ENCODE results near the gene UBE2N.
"Not testable (repeated sequence)": the region's sequence is repeated elsewhere in the genome, so short reads cannot be mapped to it uniquely, and the experiment has no call there.

Gene UBE2N

DNA sequence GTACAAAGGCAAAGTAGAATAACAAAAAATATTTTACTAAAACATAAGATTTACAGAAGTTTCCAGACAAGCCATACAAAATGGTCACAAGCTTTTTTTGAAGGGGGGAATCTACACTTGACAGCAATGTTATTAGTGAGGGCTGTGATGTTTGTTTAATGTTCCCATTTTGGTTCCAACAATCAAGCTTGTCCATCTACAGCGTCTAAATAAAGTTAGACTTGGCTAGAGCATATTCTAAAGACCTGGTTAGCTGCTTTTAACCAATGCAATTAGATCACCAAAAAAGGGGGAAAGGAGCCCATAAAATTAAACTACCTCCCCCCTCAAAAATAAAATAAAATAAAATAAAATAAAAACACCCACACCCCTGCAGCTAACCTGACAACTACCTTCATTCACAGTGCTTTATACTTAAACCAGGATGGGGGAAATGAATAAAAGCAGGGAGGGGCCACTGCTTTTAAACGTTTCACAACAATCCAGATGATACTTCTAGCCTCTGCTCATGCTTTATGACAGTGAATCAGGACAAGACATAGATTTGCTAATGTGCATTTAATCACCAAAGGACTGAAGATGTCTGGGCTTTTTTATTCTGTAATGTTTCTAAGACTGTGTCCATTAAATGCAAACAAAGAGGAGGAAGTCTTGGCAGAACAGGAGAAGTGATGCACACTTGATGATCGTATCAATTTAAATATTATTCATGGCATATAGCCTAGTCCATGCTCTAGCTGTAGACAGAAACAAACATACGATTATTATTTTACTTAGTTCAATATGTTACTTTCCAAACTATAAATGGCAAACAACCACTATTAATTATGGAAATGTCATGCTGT, 32.2 kb downstream of the UBE2N start:
- H3K27ac ChIP-seq (ENCODE audit: low read length); H3K27me3 ChIP-seq (ENCODE audit: control insufficient read depth in 1 of 2, insufficient read depth in 2 of 2, low read length in 2 of 2); H3K9ac ChIP-seq (ENCODE audit: low read length in 2 of 2); H3K36me3 ChIP-seq (ENCODE audit: control insufficient read depth in 2 of 2, insufficient read depth in 2 of 2, low read length in 2 of 2); H3K4me1 ChIP-seq (ENCODE audit: control insufficient read depth, insufficient read depth, low read length); H3K9me3 ChIP-seq (ENCODE audit: control insufficient read depth in 2 of 2, low read length in 2 of 2); H3K4me3 ChIP-seq (ENCODE audit: low read length in 2 of 2): not testable (repeated sequence)

DNA sequence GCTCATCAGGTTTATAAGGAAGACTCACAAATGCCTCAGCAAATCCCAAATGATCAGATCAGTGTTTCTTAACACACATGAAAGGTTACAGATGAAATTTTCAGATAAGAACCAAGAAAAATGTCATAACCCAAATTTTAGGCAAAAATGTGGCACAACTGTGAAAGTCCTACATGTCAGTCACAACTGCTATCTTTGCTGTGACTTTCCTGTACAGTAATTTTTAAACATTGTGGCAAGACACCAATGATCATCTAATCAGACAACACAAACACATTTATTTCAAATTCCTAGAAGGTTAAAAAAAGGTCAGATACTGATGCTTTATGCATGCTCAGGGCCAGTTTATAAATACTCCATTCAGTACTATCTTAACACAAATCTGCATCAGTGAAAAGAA, 32.9 kb downstream of the UBE2N start:
- Histone ChIP-seq H3K4me1 (ENCODE audit: control insufficient read depth, insufficient read depth, low read length) (no peaks in the 10 kb centered on the region), H3K9ac (ENCODE audit: low read length in 2 of 2) (no peak overlapping the region), H3K36me3 (ENCODE audit: control insufficient read depth in 2 of 2, insufficient read depth in 2 of 2, low read length in 2 of 2) (peaks cover 0 to 4% of the 10 kb centered on the region in 2 donors), H3K27ac (ENCODE audit: low read length) (no peak overlapping the region), H3K27me3 (ENCODE audit: control insufficient read depth in 1 of 2, insufficient read depth in 2 of 2, low read length in 2 of 2) (no peaks in the 10 kb centered on the region), H3K4me3 (ENCODE audit: low read length in 2 of 2) (no peak overlapping the region), H3K9me3 (ENCODE audit: control insufficient read depth in 2 of 2, low read length in 2 of 2) (no peaks in the 10 kb centered on the region)

- Histone ChIP-seq H3K36me3 (ENCODE audit: control insufficient read depth in 2 of 2, insufficient read depth in 2 of 2, low read length in 2 of 2) (peaks cover 2 to 4% of the 10 kb centered on the region in 2 donors), H3K9me3 (ENCODE audit: control insufficient read depth in 2 of 2, low read length in 2 of 2) (no peaks in the 10 kb centered on the region), H3K27ac (ENCODE audit: low read length) (no peak overlapping the region), H3K27me3 (ENCODE audit: control insufficient read depth in 1 of 2, insufficient read depth in 2 of 2, low read length in 2 of 2) (no peaks in the 10 kb centered on the region), H3K4me3 (ENCODE audit: low read length in 2 of 2) (no peak overlapping the region), H3K4me1 (ENCODE audit: control insufficient read depth, insufficient read depth, low read length) (no peaks in the 10 kb centered on the region), H3K9ac (ENCODE audit: low read length in 2 of 2) (no peak overlapping the region)
Measured at GRCh38 chr12:93407963-93408283, 33.8 kb downstream of the UBE2N start.

- Histone ChIP-seq H3K9me3 (ENCODE audit: control insufficient read depth in 2 of 2, low read length in 2 of 2) (no peaks in the 10 kb centered on the region), H3K27ac (ENCODE audit: low read length) (no peak overlapping the region), H3K9ac (ENCODE audit: low read length in 2 of 2) (no peak overlapping the region), H3K4me3 (ENCODE audit: low read length in 2 of 2) (no peak overlapping the region), H3K36me3 (ENCODE audit: control insufficient read depth in 2 of 2, insufficient read depth in 2 of 2, low read length in 2 of 2) (peaks cover 2 to 4% of the 10 kb centered on the region in 2 donors), H3K4me1 (ENCODE audit: control insufficient read depth, insufficient read depth, low read length) (no peaks in the 10 kb centered on the region), H3K27me3 (ENCODE audit: control insufficient read depth in 1 of 2, insufficient read depth in 2 of 2, low read length in 2 of 2) (no peaks in the 10 kb centered on the region)
Measured at GRCh38 chr12:93407054-93407962, 34.4 kb downstream of the UBE2N start.

DNA sequence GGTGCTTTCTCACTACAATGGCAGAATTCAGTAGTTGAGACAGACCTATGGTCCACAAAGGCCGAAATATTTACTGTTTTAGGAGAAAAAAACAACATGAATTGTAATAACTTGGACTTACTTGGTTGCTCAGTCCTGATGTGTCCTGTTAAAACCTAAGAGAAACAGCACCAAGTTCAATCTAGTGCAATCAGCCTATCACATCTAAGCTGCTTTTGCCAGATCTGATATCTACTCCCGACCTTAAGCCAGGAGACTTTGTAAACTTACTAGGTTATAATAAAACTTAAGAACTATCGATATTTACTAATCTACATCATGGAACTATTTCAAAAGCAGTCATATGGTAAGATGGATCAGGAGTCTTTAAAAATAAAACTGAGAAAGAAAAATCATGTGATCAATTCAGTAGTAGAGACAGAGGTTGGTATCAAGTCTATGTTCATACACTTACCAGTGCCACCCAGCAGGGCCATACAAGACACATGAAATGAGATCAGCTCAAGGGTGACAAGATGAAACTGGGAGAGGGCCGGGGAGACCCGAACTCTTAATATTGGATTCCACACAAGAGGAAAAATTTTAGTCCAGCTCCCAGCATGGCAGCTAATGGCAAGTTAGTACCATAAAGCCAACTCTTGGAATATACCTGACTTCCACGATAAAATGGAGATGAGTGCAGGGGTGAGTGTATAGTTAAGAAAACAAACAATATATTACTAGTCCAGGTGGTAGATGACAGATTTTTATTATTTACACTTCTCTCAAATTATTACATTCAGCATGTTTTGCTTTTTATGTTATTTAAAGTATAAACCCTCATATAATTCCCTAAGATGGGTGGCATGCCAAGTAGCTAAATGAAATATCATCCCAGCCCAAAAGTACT, 36.5 kb downstream of the UBE2N start:
- no peak overlapping the region for H3K9ac ChIP-seq (ENCODE audit: low read length in 2 of 2)
- no peaks in the 10 kb centered on the region for H3K9me3 ChIP-seq (ENCODE audit: control insufficient read depth in 2 of 2, low read length in 2 of 2)
- no peak overlapping the region for H3K4me3 ChIP-seq (ENCODE audit: low read length in 2 of 2)
- no peaks in the 10 kb centered on the region for H3K4me1 ChIP-seq (ENCODE audit: control insufficient read depth, insufficient read depth, low read length)
- peaks cover 0 to 2% of the 10 kb centered on the region in 2 donors for H3K36me3 ChIP-seq (ENCODE audit: control insufficient read depth in 2 of 2, insufficient read depth in 2 of 2, low read length in 2 of 2)
- H3K27me3 ChIP-seq (ENCODE audit: control insufficient read depth in 1 of 2, insufficient read depth in 2 of 2, low read length in 2 of 2), result no peaks in the 10 kb centered on the region
- H3K27ac ChIP-seq (ENCODE audit: low read length), result no peak overlapping the region

DNA sequence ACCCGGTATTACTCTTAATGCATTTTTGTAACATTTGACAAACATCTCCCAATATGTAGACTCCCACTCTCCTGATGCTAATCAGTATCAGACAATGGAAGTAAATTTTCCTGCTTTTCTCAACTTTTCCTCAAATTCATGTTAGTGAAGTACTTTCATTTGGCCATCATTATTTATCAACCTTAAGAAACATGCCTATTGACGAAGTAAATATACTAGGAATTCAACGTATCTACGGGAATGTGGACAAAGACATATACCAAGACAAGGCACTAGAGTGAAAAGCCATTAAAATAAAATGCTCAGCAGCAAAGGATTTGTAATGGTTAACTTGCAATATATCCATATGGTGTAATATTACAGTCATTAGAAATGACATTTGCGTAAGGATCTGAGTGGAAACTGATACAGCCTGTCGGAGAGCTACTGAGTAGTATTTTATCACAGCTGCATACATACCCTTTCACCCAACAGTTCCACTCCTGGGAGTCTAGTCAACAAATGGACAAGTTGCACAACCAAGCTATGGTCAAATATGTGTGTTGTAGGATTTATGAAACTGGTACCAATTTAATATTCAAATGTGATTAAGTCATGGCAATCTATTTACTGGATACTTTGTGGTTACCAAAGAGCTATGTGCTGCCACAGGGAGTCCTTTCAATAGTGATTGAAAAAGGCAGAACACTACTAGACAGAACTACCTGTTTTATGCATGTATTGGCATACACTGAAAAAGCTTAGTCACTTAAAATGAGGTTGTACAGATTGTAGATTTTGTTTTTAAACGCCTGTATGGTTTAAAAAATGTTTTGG, 37.6 kb downstream of the UBE2N start:
- Histone ChIP-seq H3K27me3 (ENCODE audit: control insufficient read depth in 1 of 2, insufficient read depth in 2 of 2, low read length in 2 of 2) (no peaks in the 10 kb centered on the region), H3K9ac (ENCODE audit: low read length in 2 of 2) (no peak overlapping the region), H3K27ac (ENCODE audit: low read length) (no peak overlapping the region), H3K4me3 (ENCODE audit: low read length in 2 of 2) (no peak overlapping the region), H3K9me3 (ENCODE audit: control insufficient read depth in 2 of 2, low read length in 2 of 2) (no peaks in the 10 kb centered on the region), H3K36me3 (ENCODE audit: control insufficient read depth in 2 of 2, insufficient read depth in 2 of 2, low read length in 2 of 2) (peaks cover 0 to 2% of the 10 kb centered on the region in 2 donors), H3K4me1 (ENCODE audit: control insufficient read depth, insufficient read depth, low read length) (no peaks in the 10 kb centered on the region)

GRCh38 chr12:93402333-93403311, 39.1 kb downstream of the UBE2N start:
- Histone ChIP-seq H3K27me3 (ENCODE audit: control insufficient read depth in 1 of 2, insufficient read depth in 2 of 2, low read length in 2 of 2) (no peaks in the 10 kb centered on the region), H3K27ac (ENCODE audit: low read length) (no peak overlapping the region), H3K9me3 (ENCODE audit: control insufficient read depth in 2 of 2, low read length in 2 of 2) (no peaks in the 10 kb centered on the region), H3K4me1 (ENCODE audit: control insufficient read depth, insufficient read depth, low read length) (peaks cover 2% of the 10 kb centered on the region), H3K9ac (ENCODE audit: low read length in 2 of 2) (no peak overlapping the region), H3K4me3 (ENCODE audit: low read length in 2 of 2) (no peak overlapping the region), H3K36me3 (ENCODE audit: control insufficient read depth in 2 of 2, insufficient read depth in 2 of 2, low read length in 2 of 2) (peaks cover 6 to 11% of the 10 kb centered on the region in 2 donors)

- not testable (repeated sequence) for H3K27ac ChIP-seq (ENCODE audit: low read length); H3K4me3 ChIP-seq (ENCODE audit: low read length in 2 of 2); H3K27me3 ChIP-seq (ENCODE audit: control insufficient read depth in 1 of 2, insufficient read depth in 2 of 2, low read length in 2 of 2); H3K9ac ChIP-seq (ENCODE audit: low read length in 2 of 2); H3K9me3 ChIP-seq (ENCODE audit: control insufficient read depth in 2 of 2, low read length in 2 of 2)
- H3K4me1 ChIP-seq (ENCODE audit: control insufficient read depth, insufficient read depth, low read length), result peaks cover 13% of the 10 kb centered on the region
- H3K36me3 ChIP-seq (ENCODE audit: control insufficient read depth in 2 of 2, insufficient read depth in 2 of 2, low read length in 2 of 2), result peaks cover 12 to 14% of the 10 kb centered on the region in 2 donors
Measured at GRCh38 chr12:93399183-93399863, 42.4 kb downstream of the UBE2N start.

DNA sequence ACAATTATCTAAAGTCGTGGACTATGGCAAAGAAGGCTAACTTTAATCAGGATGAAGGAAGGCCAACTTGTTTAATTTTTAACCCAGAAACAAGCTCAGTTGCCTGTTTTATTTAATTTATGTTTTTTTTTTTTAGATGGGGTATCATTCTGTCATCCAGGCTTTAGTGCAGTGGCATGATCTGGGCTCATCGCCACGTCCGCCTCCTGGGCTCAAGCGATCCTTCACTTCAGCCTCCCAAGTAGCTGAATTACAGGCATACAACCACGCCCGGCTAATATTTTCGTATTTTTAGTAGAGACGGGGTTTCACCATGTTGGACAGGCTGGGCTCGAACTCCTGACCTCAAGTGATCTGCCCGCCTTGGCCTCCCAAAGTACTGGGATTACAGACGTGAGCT, 44.3 kb downstream of the UBE2N start:
- peaks cover 11 to 14% of the 10 kb centered on the region in 2 donors for H3K36me3 ChIP-seq (ENCODE audit: control insufficient read depth in 2 of 2, insufficient read depth in 2 of 2, low read length in 2 of 2)
- H3K4me1 ChIP-seq (ENCODE audit: control insufficient read depth, insufficient read depth, low read length), result peaks cover 13% of the 10 kb centered on the region
- no peak overlapping the region for H3K9ac ChIP-seq (ENCODE audit: low read length in 2 of 2)
- no peaks in the 10 kb centered on the region for H3K9me3 ChIP-seq (ENCODE audit: control insufficient read depth in 2 of 2, low read length in 2 of 2)
- H3K27me3 ChIP-seq (ENCODE audit: control insufficient read depth in 1 of 2, insufficient read depth in 2 of 2, low read length in 2 of 2), result no peaks in the 10 kb centered on the region
- H3K27ac ChIP-seq (ENCODE audit: low read length), result no peak overlapping the region
- no peak overlapping the region for H3K4me3 ChIP-seq (ENCODE audit: low read length in 2 of 2)

Measured in stomach smooth muscle (tissue), 2 donors.